Measurements from ENCODE around the gene SMAD9.
"Not testable (repeated sequence)": the region's sequence is repeated elsewhere in the genome, so short reads cannot be mapped to it uniquely, and the experiment has no call there.

Gene SMAD9

DNA sequence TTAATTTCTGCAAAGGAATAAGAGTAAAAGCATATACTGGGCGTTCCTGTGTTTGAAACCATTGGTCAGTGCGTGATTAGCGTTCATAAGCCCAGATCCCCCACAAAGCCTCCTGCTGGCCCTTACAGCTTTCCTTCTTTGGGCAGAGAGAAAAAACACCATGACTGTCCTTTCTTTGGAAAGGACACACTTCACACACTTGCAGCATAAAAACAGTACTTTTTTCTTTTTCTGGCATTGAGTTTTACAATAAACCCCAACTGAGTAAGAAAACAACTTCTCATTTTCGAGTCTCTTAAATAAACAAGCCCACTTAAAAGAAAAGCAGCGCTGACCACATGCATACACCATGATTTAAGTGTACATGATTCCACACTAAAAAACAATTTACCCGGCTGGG is 35.8 kb downstream of the SMAD9 start:
- H2AFZ ChIP-seq (ENCODE audit: low read depth, low read length) = no peak overlapping the region
- H3K27ac ChIP-seq (ENCODE audit: low read length, poor library complexity, severe bottlenecking) = no peak overlapping the region
- H3K36me3 ChIP-seq (ENCODE audit: control insufficient read depth in 1 of 2, insufficient read depth in 2 of 2, low read depth in 1 of 2, low read length in 2 of 2) = no peaks in the 10 kb centered on the region
- no peak overlapping the region for H3K4ac ChIP-seq (ENCODE audit: low read depth in 1 of 2, low read length in 2 of 2)
- no peak overlapping the region for H4K91ac ChIP-seq (ENCODE audit: low read length)
- no peak overlapping the region for H2BK12ac ChIP-seq (ENCODE audit: low read length in 2 of 2)
- H4K8ac ChIP-seq (ENCODE audit: low read length) = no peak overlapping the region
- no peaks in the 10 kb centered on the region for H3K9me3 ChIP-seq (ENCODE audit: control insufficient read depth, low read length)
- H3K18ac ChIP-seq (ENCODE audit: low read depth in 1 of 2, low read length in 2 of 2) = no peak overlapping the region
- H3K4me1 ChIP-seq (ENCODE audit: control insufficient read depth, insufficient read depth, low read depth, low read length) = peaks cover 4% of the 10 kb centered on the region
- no peak overlapping the region for H3K14ac ChIP-seq (ENCODE audit: low read length in 2 of 2)
- no peaks in the 10 kb centered on the region for H3K79me1 ChIP-seq (replicated peaks; ENCODE audit: low read length, poor library complexity, severe bottlenecking)
- no peak overlapping the region for H3K9ac ChIP-seq (ENCODE audit: low read length)
- H3K4me3 ChIP-seq (ENCODE audit: insufficient read depth in 1 of 2, low read depth in 1 of 2, low read length in 2 of 2) = no peak overlapping the region
- no peak overlapping the region for H2AK5ac ChIP-seq (ENCODE audit: low read length, severe bottlenecking)
- H3K27me3 ChIP-seq (ENCODE audit: control insufficient read depth in 1 of 2, insufficient read depth in 1 of 2, low read length in 2 of 2) = peaks cover 0 to 6% of the 10 kb centered on the region in 2 experiments
- DNase-seq = no peak
- no peak overlapping the region for H2BK5ac ChIP-seq (ENCODE audit: low read depth, low read length, poor library complexity, severe bottlenecking)
- H3K23ac ChIP-seq (ENCODE audit: low read length in 2 of 2) = no peak overlapping the region
- H2BK120ac ChIP-seq (ENCODE audit: low read depth, low read length) = no peak overlapping the region
- 90% methylated on average over 6 of the region's 6 CpGs for WGBS
- H3K4me2 ChIP-seq (ENCODE audit: low read length, poor library complexity, severe bottlenecking) = no peak overlapping the region
- H2BK15ac ChIP-seq (ENCODE audit: low read depth, poor library complexity, severe bottlenecking) = no peak overlapping the region

DNA sequence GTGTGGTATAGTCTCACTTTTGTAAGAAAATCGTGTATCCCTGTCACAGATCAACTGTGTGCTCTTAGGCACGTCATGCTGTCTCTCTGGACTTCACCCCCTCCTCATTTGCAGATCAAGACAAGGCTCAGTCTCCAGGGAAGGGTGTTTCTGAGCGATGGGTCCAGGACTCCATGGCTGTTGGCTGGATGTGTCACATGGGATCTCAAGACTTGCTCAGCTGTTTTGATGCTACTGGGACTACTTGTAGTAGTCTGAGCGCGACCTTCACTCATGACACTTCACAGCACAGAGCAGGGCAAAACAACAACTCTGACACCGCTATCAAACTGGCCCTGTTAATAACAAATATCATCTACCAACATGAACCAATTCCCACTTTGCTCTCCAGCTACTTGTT is 36.2 kb downstream of the SMAD9 start:
- no peak overlapping the region for H3K14ac ChIP-seq (ENCODE audit: low read length in 2 of 2)

DNA sequence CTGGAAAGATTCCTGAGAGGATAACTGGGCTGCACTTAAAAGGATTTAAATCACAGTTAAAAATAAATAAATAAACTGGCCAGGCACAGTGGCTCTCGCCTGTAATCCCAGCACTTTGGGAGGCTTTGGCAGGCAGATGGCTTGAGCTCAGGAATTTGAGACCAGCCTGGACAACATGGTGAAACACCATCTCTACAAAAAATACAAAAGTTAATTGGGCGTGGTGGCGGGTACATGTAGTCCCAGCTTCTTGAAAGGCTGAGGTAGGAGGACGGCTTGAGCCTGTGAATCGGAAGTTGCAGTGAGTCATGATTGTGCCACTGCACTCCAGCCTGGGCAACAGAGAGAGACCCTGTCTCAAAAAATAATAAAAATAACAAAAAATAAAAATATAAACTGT is 36.6 kb downstream of the SMAD9 start:
- H3K4me3 ChIP-seq (ENCODE audit: insufficient read depth in 1 of 2, low read depth in 1 of 2, low read length in 2 of 2); H3K14ac ChIP-seq (ENCODE audit: low read length in 2 of 2); H2AK5ac ChIP-seq (ENCODE audit: low read length, severe bottlenecking); H2BK12ac ChIP-seq (ENCODE audit: low read length in 2 of 2); H2BK15ac ChIP-seq (ENCODE audit: low read depth, poor library complexity, severe bottlenecking); H3K27me3 ChIP-seq (ENCODE audit: control insufficient read depth in 1 of 2, insufficient read depth in 1 of 2, low read length in 2 of 2); H3K9me3 ChIP-seq (ENCODE audit: control insufficient read depth, low read length); H3K23ac ChIP-seq (ENCODE audit: low read length in 2 of 2); H3K4ac ChIP-seq (ENCODE audit: low read depth in 1 of 2, low read length in 2 of 2); H3K9ac ChIP-seq (ENCODE audit: low read length); H3K36me3 ChIP-seq (ENCODE audit: control insufficient read depth in 1 of 2, insufficient read depth in 2 of 2, low read depth in 1 of 2, low read length in 2 of 2); H4K8ac ChIP-seq (ENCODE audit: low read length); H2BK120ac ChIP-seq (ENCODE audit: low read depth, low read length); H4K91ac ChIP-seq (ENCODE audit: low read length); H3K4me2 ChIP-seq (ENCODE audit: low read length, poor library complexity, severe bottlenecking); H2BK5ac ChIP-seq (ENCODE audit: low read depth, low read length, poor library complexity, severe bottlenecking); H2AFZ ChIP-seq (ENCODE audit: low read depth, low read length); H3K4me1 ChIP-seq (ENCODE audit: control insufficient read depth, insufficient read depth, low read depth, low read length); H3K18ac ChIP-seq (ENCODE audit: low read depth in 1 of 2, low read length in 2 of 2); H3K27ac ChIP-seq (ENCODE audit: low read length, poor library complexity, severe bottlenecking); DNase-seq; H3K79me1 ChIP-seq (replicated peaks; ENCODE audit: low read length, poor library complexity, severe bottlenecking): not testable (repeated sequence)
- WGBS = 83% methylated on average over 5 of the region's 5 CpGs

More for the DNA sequence above, 36.2 kb downstream of the SMAD9 start:
- peaks cover 0 to 6% of the 10 kb centered on the region in 2 experiments for H3K27me3 ChIP-seq (ENCODE audit: control insufficient read depth in 1 of 2, insufficient read depth in 1 of 2, low read length in 2 of 2)
- no peak overlapping the region for H3K4me2 ChIP-seq (ENCODE audit: low read length, poor library complexity, severe bottlenecking)
- H3K9ac ChIP-seq (ENCODE audit: low read length) = no peak overlapping the region
- H4K91ac ChIP-seq (ENCODE audit: low read length) = no peak overlapping the region
- no peaks in the 10 kb centered on the region for H3K36me3 ChIP-seq (ENCODE audit: control insufficient read depth in 1 of 2, insufficient read depth in 2 of 2, low read depth in 1 of 2, low read length in 2 of 2)
- H3K4ac ChIP-seq (ENCODE audit: low read depth in 1 of 2, low read length in 2 of 2) = no peak overlapping the region
- no peak overlapping the region for H2BK15ac ChIP-seq (ENCODE audit: low read depth, poor library complexity, severe bottlenecking)
- peaks cover 4% of the 10 kb centered on the region for H3K4me1 ChIP-seq (ENCODE audit: control insufficient read depth, insufficient read depth, low read depth, low read length)
- no peaks in the 10 kb centered on the region for H3K9me3 ChIP-seq (ENCODE audit: control insufficient read depth, low read length)
- no peak overlapping the region for H2BK120ac ChIP-seq (ENCODE audit: low read depth, low read length)
- no peak overlapping the region for H2BK12ac ChIP-seq (ENCODE audit: low read length in 2 of 2)
- no peak overlapping the region for H3K27ac ChIP-seq (ENCODE audit: low read length, poor library complexity, severe bottlenecking)
- no peak overlapping the region for H2AK5ac ChIP-seq (ENCODE audit: low read length, severe bottlenecking)
- H3K18ac ChIP-seq (ENCODE audit: low read depth in 1 of 2, low read length in 2 of 2) = no peak overlapping the region
- H3K23ac ChIP-seq (ENCODE audit: low read length in 2 of 2) = no peak overlapping the region
- no peak overlapping the region for H3K4me3 ChIP-seq (ENCODE audit: insufficient read depth in 1 of 2, low read depth in 1 of 2, low read length in 2 of 2)
- no peak overlapping the region for H4K8ac ChIP-seq (ENCODE audit: low read length)
- H3K79me1 ChIP-seq (replicated peaks; ENCODE audit: low read length, poor library complexity, severe bottlenecking) = no peaks in the 10 kb centered on the region
- H2BK5ac ChIP-seq (ENCODE audit: low read depth, low read length, poor library complexity, severe bottlenecking) = no peak overlapping the region
- 87% methylated on average over 6 of the region's 6 CpGs for WGBS
- DNase-seq = no peak
- H2AFZ ChIP-seq (ENCODE audit: low read depth, low read length) = no peak overlapping the region

DNA sequence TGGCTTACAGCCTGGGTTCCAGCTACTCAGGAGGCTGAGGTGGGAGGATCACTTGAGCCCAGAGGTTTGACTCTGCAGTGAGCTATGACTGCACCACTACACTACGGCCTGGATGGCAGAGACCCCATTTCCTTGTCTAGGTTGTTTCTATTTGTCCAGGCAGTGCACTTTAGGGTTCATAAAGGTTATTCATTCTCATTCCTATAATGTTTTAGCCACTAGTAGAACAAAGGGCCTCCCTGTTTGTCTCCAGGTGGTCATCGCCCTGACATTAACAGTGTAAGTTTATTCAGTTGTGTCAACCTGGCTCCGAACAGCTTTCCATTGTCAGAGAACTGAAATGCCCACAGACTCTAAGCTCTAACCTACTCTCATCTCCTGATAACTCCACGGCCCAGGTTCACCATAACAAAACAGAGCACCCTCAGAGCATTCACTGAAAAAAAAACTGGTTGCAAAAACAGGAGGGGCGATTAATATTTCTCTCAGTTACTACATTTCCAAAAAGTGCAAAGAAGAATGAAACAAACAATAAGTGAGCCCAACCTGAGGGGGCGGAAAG is 37.1 kb downstream of the SMAD9 start:
- no peak overlapping the region for H3K14ac ChIP-seq (ENCODE audit: low read length in 2 of 2)
- no peak overlapping the region for H3K4me2 ChIP-seq (ENCODE audit: low read length, poor library complexity, severe bottlenecking)
- H3K36me3 ChIP-seq (ENCODE audit: control insufficient read depth in 1 of 2, insufficient read depth in 2 of 2, low read depth in 1 of 2, low read length in 2 of 2) = no peaks in the 10 kb centered on the region
- no peak overlapping the region for H2BK12ac ChIP-seq (ENCODE audit: low read length in 2 of 2)
- peaks cover 4% of the 10 kb centered on the region for H3K4me1 ChIP-seq (ENCODE audit: control insufficient read depth, insufficient read depth, low read depth, low read length)
- WGBS = 91% methylated on average over 5 of the region's 6 CpGs
- H3K9ac ChIP-seq (ENCODE audit: low read length) = no peak overlapping the region
- no peak overlapping the region for H2AK5ac ChIP-seq (ENCODE audit: low read length, severe bottlenecking)
- no peaks in the 10 kb centered on the region for H3K9me3 ChIP-seq (ENCODE audit: control insufficient read depth, low read length)
- H3K79me1 ChIP-seq (replicated peaks; ENCODE audit: low read length, poor library complexity, severe bottlenecking) = no peaks in the 10 kb centered on the region
- no peak overlapping the region for H3K4me3 ChIP-seq (ENCODE audit: insufficient read depth in 1 of 2, low read depth in 1 of 2, low read length in 2 of 2)
- H2AFZ ChIP-seq (ENCODE audit: low read depth, low read length) = no peak overlapping the region
- H3K18ac ChIP-seq (ENCODE audit: low read depth in 1 of 2, low read length in 2 of 2) = no peak overlapping the region
- H2BK15ac ChIP-seq (ENCODE audit: low read depth, poor library complexity, severe bottlenecking) = no peak overlapping the region
- H3K27me3 ChIP-seq (ENCODE audit: control insufficient read depth in 1 of 2, insufficient read depth in 1 of 2, low read length in 2 of 2) = peaks cover 0 to 6% of the 10 kb centered on the region in 2 experiments
- no peak overlapping the region for H3K4ac ChIP-seq (ENCODE audit: low read depth in 1 of 2, low read length in 2 of 2)
- DNase-seq = no peak
- H4K8ac ChIP-seq (ENCODE audit: low read length) = no peak overlapping the region
- no peak overlapping the region for H2BK120ac ChIP-seq (ENCODE audit: low read depth, low read length)
- H2BK5ac ChIP-seq (ENCODE audit: low read depth, low read length, poor library complexity, severe bottlenecking) = no peak overlapping the region
- H4K91ac ChIP-seq (ENCODE audit: low read length) = no peak overlapping the region
- H3K23ac ChIP-seq (ENCODE audit: low read length in 2 of 2) = no peak overlapping the region
- H3K27ac ChIP-seq (ENCODE audit: low read length, poor library complexity, severe bottlenecking) = no peak overlapping the region
